H1 (cell line): Measurements from ENCODE around the gene HLA-DMB. TPM values are rescaled to one million over a fixed set of nuclear protein-coding genes. Genes with fewer than 3 reads are reported as not detected.

Source experiments
- CTCF ChIA-PET: fragments of 300-600 bp; sonication (Branson Sonifier 250); formaldehyde crosslinking; loops from one replicate; lab custom pipeline; 2021; ENCODE audit not compliant: partially characterized antibody; lab: Charles Lee
- POLR2A ChIA-PET: fragments of 300-600 bp; sonication (Branson Sonifier 250); formaldehyde crosslinking; loops from one replicate; lab custom pipeline; 2021; ENCODE audit warnings: inconsistent platforms; ENCODE audit not compliant: partially characterized antibody; lab: Charles Lee
- DNase-seq, 2 experiments: peaks; one replicate each; pipeline versions ENCODE4 v3.0.0 to v3.0.0-alpha.2; 2010 to 2022; ENCODE audit warnings: low spot score in 2 of 2, low read depth in 1 of 2, mixed read lengths in 1 of 2
- FAIRE-seq: peaks from 2 replicates; lab custom pipeline; 2011; peaks lifted over from hg19 to GRCh38; lab: Jason Lieb, UNC
- H2AFZ ChIP-seq: 2 replicates; pipeline ENCODE4 v1.8.1; 2012; ENCODE audit warnings: low read length, inconsistent platforms
- H2AK5ac ChIP-seq: 2 replicates; pipeline ENCODE4 v1.6.1; 2013; ENCODE audit warnings: low read depth, low read length
- H2BK120ac ChIP-seq: replicated peaks from 2 replicates; pipeline ENCODE3; 2013; ENCODE audit warnings: low read depth, low read length, inconsistent platforms
- H2BK12ac ChIP-seq: 2 replicates; pipeline ENCODE4 v1.6.1; 2013; ENCODE audit warnings: low read depth, low read length
- H2BK15ac ChIP-seq: 2 replicates; pipeline ENCODE4 v1.6.1; 2013; ENCODE audit warnings: low read length
- H2BK20ac ChIP-seq: 2 replicates; pipeline ENCODE4 v1.6.1; 2013; ENCODE audit warnings: low read length
- H2BK5ac ChIP-seq: 2 replicates; pipeline ENCODE4 v1.6.1; 2013; ENCODE audit warnings: low read depth, low read length
- H3K14ac ChIP-seq: 2 replicates; pipeline ENCODE4 v1.6.1; 2013; ENCODE audit warnings: inconsistent platforms; ENCODE audit not compliant: insufficient read length
- H3K18ac ChIP-seq: 2 replicates; pipeline ENCODE4 v1.6.1; 2013; ENCODE audit warnings: low read length; ENCODE audit errors: extremely low read depth
- H3K23ac ChIP-seq: 2 replicates; pipeline ENCODE4 v1.6.1; 2013; ENCODE audit warnings: inconsistent platforms; ENCODE audit not compliant: insufficient read length
- H3K23me2 ChIP-seq: 2 replicates; pipeline ENCODE4 v1.6.1; 2013; ENCODE audit warnings: low read depth, low read length
- H3K27ac ChIP-seq: 2 replicates; pipeline ENCODE4 v1.6.1; 2011; ENCODE audit warnings: low read depth, low read length, inconsistent platforms
- H3K27me3 ChIP-seq, 4 experiments: replicated peaks in 1 of 4; 1 replicate in 1 of 4; 2 replicates in 3 of 4; pipeline versions ENCODE4 v1.6.1 to v1.8.1; 2011 to 2013; ENCODE audit warnings: low read length in 3 of 4, mild to moderate bottlenecking in 3 of 4, inconsistent platforms in 2 of 4, mixed read lengths in 2 of 4, moderate library complexity in 1 of 4; ENCODE audit not compliant: control insufficient read depth in 3 of 4, insufficient read depth in 3 of 4; ENCODE audit errors: extremely low read depth in 1 of 4
- H3K36me3 ChIP-seq, 4 experiments: 2 replicates each; pipeline versions ENCODE4 v1.6.1 to v1.8.1; 2011 to 2013; ENCODE audit warnings: mild to moderate bottlenecking in 4 of 4, low read length in 3 of 4, moderate library complexity in 2 of 4, control low read depth in 1 of 4, inconsistent platforms in 1 of 4; ENCODE audit not compliant: insufficient read depth in 4 of 4, control insufficient read depth in 2 of 4
- H3K4ac ChIP-seq: replicated peaks from 2 replicates; pipeline ENCODE3; 2013; ENCODE audit warnings: low read length, low read depth, mixed read lengths, inconsistent platforms; ENCODE audit not compliant: insufficient read length
- H3K4me1 ChIP-seq, 4 experiments: replicated peaks in 1 of 4; 1 replicate in 1 of 4; 2 replicates in 3 of 4; pipeline versions ENCODE4 v1.6.1 to v1.8.1; 2011 to 2013; ENCODE audit warnings: low read length in 3 of 4, inconsistent platforms in 2 of 4, mixed read lengths in 1 of 4; ENCODE audit not compliant: insufficient read depth in 4 of 4, control insufficient read depth in 3 of 4
- H3K4me2 ChIP-seq, 2 experiments: 2 replicates each; pipeline versions ENCODE4 v1.6.1 to v1.8.1; 2011 to 2013; ENCODE audit warnings: low read depth in 2 of 2, low read length in 2 of 2, control low read depth in 1 of 2, inconsistent platforms in 1 of 2, mild to moderate bottlenecking in 1 of 2; ENCODE audit not compliant: insufficient read depth in 1 of 2
- H3K4me3 ChIP-seq, 4 experiments: fragments of 200-600, 300-600 bp in 1 of 4; sonication (generic), shearing (Covaris generic), sonication (Bioruptor Twin) in 1 of 4; 2 replicates each; pipeline versions ENCODE4 v1.5.1 to v1.8.1; 2011 to 2016; ENCODE audit warnings: low read length in 4 of 4, low read depth in 3 of 4, control low read depth in 2 of 4, inconsistent platforms in 2 of 4, mild to moderate bottlenecking in 2 of 4, mixed read lengths in 1 of 4, moderate library complexity in 1 of 4; ENCODE audit not compliant: insufficient read depth in 2 of 4; ENCODE audit errors: extremely low read depth in 1 of 4
- H3K56ac ChIP-seq: replicated peaks from 2 replicates; pipeline ENCODE3; 2013; ENCODE audit warnings: low read depth, mild to moderate bottlenecking, mixed read lengths, low read length, inconsistent platforms; ENCODE audit not compliant: insufficient read length
- H3K79me1 ChIP-seq: 2 replicates; pipeline ENCODE4 v1.6.1; 2013; ENCODE audit warnings: low read depth, low read length, control low read depth
- H3K79me2 ChIP-seq, 2 experiments: 2 replicates each; pipeline versions ENCODE4 v1.6.1 to v1.8.1; 2012 to 2013; ENCODE audit warnings: low read length in 2 of 2, mild to moderate bottlenecking in 2 of 2, inconsistent platforms in 1 of 2; ENCODE audit not compliant: insufficient read depth in 2 of 2, control insufficient read depth in 1 of 2
- H3K9ac ChIP-seq, 4 experiments: replicated peaks in 1 of 4; 1 replicate in 1 of 4; 2 replicates in 3 of 4; pipeline versions ENCODE4 v1.6.1 to v1.8.1; 2011 to 2013; ENCODE audit warnings: low read depth in 3 of 4, low read length in 3 of 4, control low read depth in 2 of 4, mild to moderate bottlenecking in 2 of 4, moderate library complexity in 2 of 4, inconsistent platforms in 1 of 4; ENCODE audit errors: extremely low read depth in 1 of 4
- H3K9me3 ChIP-seq, 2 experiments: 2 replicates each; pipeline versions ENCODE4 v1.6.1 to v1.8.1; 2012 to 2013; ENCODE audit warnings: mild to moderate bottlenecking in 2 of 2, moderate library complexity in 2 of 2, control low read depth in 1 of 2, inconsistent platforms in 1 of 2, low read depth in 1 of 2, low read length in 1 of 2, mixed read lengths in 1 of 2; ENCODE audit not compliant: insufficient read depth in 2 of 2
- H4K20me1 ChIP-seq, 2 experiments: replicated peaks in 1 of 2; 2 replicates each; pipeline versions ENCODE3 to v1.8.1; 2011 to 2013; ENCODE audit warnings: inconsistent platforms in 2 of 2, low read length in 2 of 2, mild to moderate bottlenecking in 1 of 2; ENCODE audit not compliant: insufficient read depth in 2 of 2, control insufficient read depth in 1 of 2
- H4K5ac ChIP-seq: 2 replicates; pipeline ENCODE4 v1.6.1; 2013; ENCODE audit warnings: low read length, low read depth, mixed read lengths, inconsistent platforms; ENCODE audit not compliant: insufficient read length
- H4K8ac ChIP-seq: 2 replicates; pipeline ENCODE4 v1.8.0; 2013; ENCODE audit warnings: mild to moderate bottlenecking, moderate library complexity, low read length, inconsistent platforms; ENCODE audit not compliant: insufficient read depth; ENCODE audit errors: extremely low read depth
- H4K91ac ChIP-seq: replicated peaks from 2 replicates; pipeline ENCODE3; 2013; ENCODE audit warnings: low read length, mixed read lengths, inconsistent platforms; ENCODE audit not compliant: insufficient read length
- ATF3 ChIP-seq: IDR thresholded peaks from 2 replicates; pipeline ENCODE4 v1.6.1; 2011; ENCODE audit warnings: low read depth, mild to moderate bottlenecking, low read length; ENCODE audit not compliant: insufficient read depth
- WGBS, 2 experiments: shearing (Covaris generic) in 1 of 2; methylation state at CpG; one replicate each; pipeline versions ENCODE4 v1.1.6 to v1.1.7; 2013 to 2015; ENCODE audit warnings: low lambda C conversion rate in 2 of 2, mixed read lengths in 2 of 2, inconsistent platforms in 1 of 2, low coverage in 1 of 2, missing lambda C conversion rate in 1 of 2; ENCODE audit not compliant: insufficient replicate concordance in 2 of 2, insufficient coverage in 1 of 2, insufficient read length in 1 of 2; ENCODE audit errors: extremely low coverage in 1 of 2, missing lambda C conversion rate in 1 of 2; 5-methylcytosine and 5-hydroxymethylcytosine counted together
- polyA plus RNA-seq, 7 experiments: library from polyadenylated mRNA; depleted of rRNA in 3 of 7; stranded (reverse) in 5 of 7; unstranded in 2 of 7; fragments of >200 nt in 5 of 7; fragments of 200-250 nt in 2 of 7; gene quantifications; 1 replicate in 5 of 7; 2 replicates in 1 of 7; 4 replicates in 1 of 7; pipeline versions ENCODE4 v1.2.1 to v1.2.3, GENCODE V29; 2011 to 2013; ENCODE audit warnings: missing spikeins in 2 of 7, mixed read lengths in 2 of 7
- total RNA-seq: library from RNA; stranded (reverse); fragmentation: NEBNext Ultra II Directional; extraction: Animal tissue kit (Norgen Biotek cat#: 25700); gene quantifications from 2 replicates; pipeline ENCODE4 v1.2.1, GENCODE V29; 2021

The HLA-DMB gene
- total and polyA plus RNA-seq, 2 of the 8 experiments (the other 6 are each of a cell fraction or from before 2014, with no cell fraction given) = 2.7 to 4.7 TPM

- Histone ChIP-seq H3K23me2 (0 out of 2 replicates have a peak, but pooled peaks cover 4% of the 10 kb centered on the region), H3K56ac (no peak overlapping the region), H4K91ac (no peak overlapping the region), H2AK5ac (no peak overlapping the region), H3K4me2 (no peak overlapping the region), H2BK120ac (no peak overlapping the region), H3K27me3 (no peaks in the 10 kb centered on the region; a peak in 1 of 7 replicates), H2BK12ac (no peak overlapping the region), H3K23ac (no peak overlapping the region), H3K27ac (no peak overlapping the region), H4K5ac (no peak overlapping the region), H3K79me2 (no peaks in the 10 kb centered on the region), H3K4me3 (no peak overlapping the region), H3K9ac (no peak overlapping the region), H2BK20ac (no peak overlapping the region), H3K18ac (no peak overlapping the region), H4K8ac (no peak overlapping the region), H2AFZ (no peak overlapping the region), H4K20me1 (peaks cover 0 to 7% of the 10 kb centered on the region in 2 experiments), H3K79me1 (no peaks in the 10 kb centered on the region), H3K9me3 (no peaks in the 10 kb centered on the region), H3K4me1 (peaks cover 0 to 10% (median 3%) of the 10 kb centered on the region in 4 experiments; a peak in 5 of 7 replicates), H3K4ac (no peak overlapping the region), H3K14ac (no peak overlapping the region), H2BK5ac (no peak overlapping the region), H2BK15ac (no peak overlapping the region), H3K36me3 (no peaks in the 10 kb centered on the region)
- WGBS, 2 experiments = 85% methylated on average over 4 of the region's 4 CpGs; no CpG with 5 or more reads in 1 of the 2 experiments
- CTCF ChIA-PET = interaction anchor here (0.6 to 11.1 kb wide), 32 partner anchors 11 to 1572 kb away, joined by 3 to 168 read pairs (median 6); partner anchors contain the start of genes BRD2, HLA-DMB, HLA-DPB1 and PSMB8
- POLR2A ChIA-PET = interaction anchor here (1.0 to 33.3 kb wide), 6 partner anchors 10 to 321 kb away, joined by 3 to 1158 read pairs (median 12); partner anchors contain the start of genes BRD2 and HLA-DMB
- FAIRE-seq (no peak), DNase-seq (no peak)
- no peak for TF ChIP-seq ATF3
These were observed 12.9 kb upstream of the HLA-DMB start for GRCh38 chr6:32953775-32954174.
